ENCODE results near the gene PEF1.

PEF1 gene

DNA sequence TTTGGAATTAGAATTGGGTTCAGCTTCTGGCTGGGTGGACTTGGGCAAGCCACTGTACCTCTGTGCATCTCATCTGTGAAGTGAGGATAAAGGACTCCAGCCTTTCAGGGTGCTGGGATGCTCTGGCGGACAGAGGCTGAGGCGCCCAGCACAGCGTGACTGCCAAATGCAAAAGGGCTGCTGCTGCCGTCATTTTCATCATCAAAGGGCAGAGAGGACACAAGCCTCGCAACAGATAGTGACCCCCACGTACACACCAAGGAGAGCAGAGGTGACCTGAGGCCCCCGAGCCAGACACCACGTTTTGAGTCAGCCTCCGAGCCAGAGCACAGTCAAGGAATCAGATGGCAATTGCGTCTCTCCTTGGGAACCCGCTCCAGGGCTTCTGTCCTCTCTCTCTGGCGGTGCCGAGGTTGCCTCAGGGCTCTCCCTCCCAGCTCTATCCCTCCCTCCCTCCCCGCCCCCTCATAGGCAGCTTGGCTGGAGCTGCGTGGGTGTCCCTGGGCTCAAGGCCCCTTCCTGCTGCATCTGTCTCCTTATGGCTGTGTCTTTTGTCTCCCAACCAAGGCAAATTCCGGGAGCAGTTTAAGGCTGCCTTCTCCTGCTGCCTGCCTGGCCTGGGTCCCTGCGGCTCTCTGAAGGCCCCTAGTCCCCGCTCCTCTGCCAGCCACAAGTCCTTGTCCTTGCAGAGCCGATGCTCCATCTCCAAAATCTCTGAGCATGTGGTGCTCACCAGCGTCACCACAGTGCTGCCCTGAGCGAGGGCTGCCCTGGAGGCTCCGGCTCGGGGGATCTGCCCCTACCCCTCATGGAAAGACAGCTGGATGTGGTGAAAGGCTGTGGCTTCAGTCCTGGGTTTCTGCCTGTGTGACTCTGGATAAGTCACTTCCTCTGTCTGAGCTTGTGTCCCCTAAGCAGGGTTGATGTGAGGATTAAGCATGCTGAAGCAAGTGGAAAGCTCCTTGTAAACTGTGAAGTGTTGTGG lies 18.2 kb downstream of the PEF1 start:
- no peak for DNase-seq

DNA sequence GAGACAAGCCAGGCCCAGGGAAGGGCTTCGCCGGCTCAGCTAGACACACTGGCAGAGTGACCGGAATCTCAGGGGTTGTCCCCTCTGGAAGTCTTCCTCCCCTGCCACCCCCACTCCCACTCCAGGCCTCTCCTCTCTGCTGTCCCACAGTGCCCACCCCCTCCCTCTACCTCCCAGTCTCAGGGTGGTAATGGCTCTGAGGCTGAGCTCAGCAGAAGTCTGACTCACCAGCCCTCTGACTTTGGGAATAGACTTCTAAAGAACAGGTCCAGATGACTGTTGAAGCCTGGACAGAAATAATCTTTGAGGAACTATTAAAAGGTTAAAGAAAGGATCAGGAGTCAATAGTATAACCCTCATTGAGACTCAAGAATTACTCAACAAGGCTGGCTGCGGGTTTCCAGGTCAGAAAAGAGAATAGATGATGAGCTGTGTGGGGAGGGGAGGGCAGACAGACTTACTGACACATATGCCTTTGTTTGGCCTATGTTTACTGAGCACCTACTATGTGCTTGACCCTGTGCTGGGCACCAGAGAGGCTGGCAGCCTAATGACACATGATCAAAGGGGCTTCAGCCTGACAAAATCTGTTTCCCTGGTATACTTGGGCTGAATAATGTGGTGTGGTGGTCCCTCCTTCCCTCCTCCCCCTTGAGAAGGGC lies 19.0 kb downstream of the PEF1 start:
- no peak for DNase-seq

- DNase-seq, result no peak
These were observed 19.8 kb downstream of the PEF1 start for GRCh38 chr1:31624731-31625514.

GRCh38 chr1:31624309-31624708 lies 20.4 kb downstream of the PEF1 start:
- DNase-seq, result no peak

DNA sequence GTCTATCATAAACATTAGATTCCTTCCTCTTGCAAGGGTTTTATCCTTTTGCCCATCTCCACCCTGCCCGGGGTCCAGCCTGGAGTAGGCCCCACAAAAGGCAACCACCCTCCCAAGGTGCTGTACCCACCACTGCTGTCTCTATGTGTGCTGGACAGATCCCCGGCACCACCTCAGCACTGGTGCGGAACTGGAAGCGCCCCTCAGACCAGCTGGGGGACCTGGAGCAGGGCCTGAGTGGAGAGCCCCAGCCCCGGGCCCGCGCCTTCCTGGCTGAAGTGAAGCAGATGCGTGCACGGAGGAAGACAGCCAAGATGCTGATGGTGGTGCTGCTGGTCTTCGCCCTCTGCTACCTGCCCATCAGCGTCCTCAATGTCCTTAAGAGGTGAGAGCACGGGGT lies 21.3 kb downstream of the PEF1 start:
- no peak for DNase-seq

DNA sequence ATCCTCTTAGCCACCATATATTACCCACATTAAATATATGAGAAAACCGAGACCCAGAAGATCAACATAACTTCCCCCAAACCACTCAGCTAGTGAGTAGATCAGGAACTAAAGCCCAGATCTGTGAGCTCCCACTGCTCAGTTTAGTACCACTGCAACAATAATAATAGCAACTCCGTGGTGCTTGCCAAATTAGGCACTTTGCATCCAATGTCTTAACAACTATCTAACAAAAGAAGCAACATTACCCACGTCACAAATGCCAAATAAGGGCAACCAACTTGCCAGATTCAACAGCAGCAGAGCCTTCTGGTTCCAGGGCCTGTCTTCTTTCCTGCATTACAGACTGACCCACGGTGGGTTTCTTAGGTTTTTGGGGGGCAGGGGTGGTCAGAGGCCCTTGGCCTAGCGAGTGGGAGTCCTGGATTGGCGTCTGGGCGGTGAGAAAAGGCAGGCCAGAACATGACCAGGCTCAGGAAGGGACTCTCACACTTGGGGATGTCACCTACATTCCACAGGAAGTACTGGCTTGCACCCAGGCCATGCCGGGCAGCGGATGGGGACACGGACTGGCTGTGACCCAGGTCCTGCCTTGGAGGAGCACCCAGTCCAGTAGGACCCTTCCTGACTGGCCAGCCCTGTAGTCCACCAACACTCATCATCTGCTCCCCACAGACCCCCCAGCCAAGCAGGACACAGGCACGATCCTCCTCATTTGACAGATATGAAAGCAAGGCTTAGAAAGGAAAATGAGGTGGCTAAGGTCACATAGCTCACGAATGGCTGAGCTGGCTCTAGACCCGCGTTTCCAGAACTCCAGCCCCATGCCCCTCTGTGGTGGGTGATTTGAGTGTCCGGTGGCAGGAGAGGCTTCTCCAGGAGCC lies 22.6 kb downstream of the PEF1 start:
- DNase-seq, result no peak

DNA sequence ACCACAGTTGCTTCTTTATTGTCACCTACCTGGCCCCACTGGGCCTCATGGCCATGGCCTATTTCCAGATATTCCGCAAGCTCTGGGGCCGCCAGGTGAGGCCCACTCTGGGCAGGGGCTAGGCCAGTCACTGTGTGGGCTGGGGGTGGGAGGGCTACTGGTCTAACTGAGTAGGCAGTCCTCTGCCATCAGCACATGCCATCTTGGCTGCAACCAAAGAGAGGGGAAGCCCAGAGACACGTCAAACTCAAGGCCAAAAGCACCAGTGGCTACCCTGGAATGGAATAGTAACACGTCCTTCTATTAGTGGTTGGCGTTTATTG lies 23.2 kb downstream of the PEF1 start:
- DNase-seq, result no peak

GRCh38 chr1:31620631-31621497 lies 23.8 kb downstream of the PEF1 start:
- DNase-seq, result no peak

GRCh38 chr1:31618916-31619846 lies 25.5 kb downstream of the PEF1 start:
- DNase-seq, result no peak

DNA sequence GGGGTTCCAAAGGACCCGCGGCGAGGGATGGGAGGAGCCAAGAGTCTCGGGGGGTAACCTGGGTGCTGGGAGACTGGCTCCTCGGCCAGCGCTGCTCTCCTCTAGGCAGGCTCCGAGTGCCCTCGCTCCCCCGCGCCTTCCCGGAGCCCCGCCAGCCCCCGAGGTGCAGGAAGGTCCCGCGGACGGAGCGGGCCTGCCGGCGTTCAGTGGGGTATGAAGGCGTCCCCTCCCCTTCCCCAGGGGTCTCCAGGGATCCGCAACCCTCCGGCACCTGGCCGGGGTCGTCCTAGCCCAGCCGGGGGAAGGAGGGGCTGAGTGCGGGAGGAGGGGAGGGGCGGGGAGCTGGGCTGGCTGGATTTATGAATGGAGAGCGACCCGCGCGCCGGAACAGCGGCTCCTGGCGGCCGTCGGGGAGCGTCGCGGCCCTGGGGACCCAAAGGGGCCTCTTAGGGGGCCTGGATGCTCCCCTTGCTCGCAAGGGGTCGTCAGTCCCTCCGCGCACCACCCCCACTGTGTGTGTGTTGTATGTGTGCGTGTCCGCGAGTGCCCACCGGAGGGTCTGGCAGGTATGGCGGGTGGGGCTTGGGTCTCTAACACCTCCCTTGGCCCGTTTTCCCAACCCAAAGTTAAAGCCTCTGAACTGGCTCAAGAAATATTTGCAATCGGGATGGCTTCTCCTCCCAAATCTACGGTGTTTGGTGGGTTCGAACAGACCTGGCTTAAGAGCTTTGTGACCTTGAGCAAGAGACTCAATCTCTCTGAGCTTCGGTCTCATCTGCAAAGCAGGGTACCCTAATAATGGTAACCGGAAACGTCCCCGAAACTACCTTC lies 26.5 kb downstream of the PEF1 start:
- peak; percentile 64 for DNase-seq

DNA sequence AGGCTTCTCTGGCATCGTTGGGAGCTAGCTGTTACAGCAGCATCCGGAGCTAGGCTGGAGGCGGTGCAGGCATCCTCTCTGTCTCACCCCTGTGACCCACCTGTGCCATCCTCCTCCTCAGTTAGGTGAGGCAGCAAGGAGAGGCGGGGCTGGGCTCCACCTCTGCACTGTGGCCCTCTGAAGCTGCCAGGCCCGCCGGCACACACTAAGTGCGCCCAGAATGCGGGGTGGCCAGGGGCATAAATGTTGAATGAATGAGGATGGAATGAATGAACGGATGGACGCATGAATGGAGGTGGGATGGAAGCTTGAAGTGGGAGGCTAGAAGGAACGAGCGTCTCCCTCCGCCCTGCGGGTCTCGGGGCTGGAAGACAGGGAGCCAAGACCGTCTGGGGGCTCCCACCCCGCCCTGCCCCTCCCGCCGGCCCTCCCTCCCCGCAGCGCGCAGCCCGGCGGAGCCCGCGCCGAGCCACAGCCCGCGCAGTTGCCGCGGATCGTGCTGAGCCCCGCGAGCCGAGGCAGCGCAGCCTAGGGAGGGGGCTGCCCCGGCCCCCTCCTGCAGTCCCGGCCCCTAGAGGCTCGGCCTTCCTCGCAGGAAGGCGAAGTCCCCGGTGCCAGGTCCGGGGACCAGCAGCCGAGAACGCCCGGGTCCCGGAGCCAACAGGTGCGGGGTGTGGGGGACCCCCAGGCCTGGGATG lies 27.3 kb downstream of the PEF1 start, which contains the start of gene HCRTR1:
TSS of gene HCRTR1 (plus strand) at position 472 of the 698 bp plus-strand sequence. CDS start 1,504 bp downstream, outside the sequence.
- DNase-seq, result no peak

DNA sequence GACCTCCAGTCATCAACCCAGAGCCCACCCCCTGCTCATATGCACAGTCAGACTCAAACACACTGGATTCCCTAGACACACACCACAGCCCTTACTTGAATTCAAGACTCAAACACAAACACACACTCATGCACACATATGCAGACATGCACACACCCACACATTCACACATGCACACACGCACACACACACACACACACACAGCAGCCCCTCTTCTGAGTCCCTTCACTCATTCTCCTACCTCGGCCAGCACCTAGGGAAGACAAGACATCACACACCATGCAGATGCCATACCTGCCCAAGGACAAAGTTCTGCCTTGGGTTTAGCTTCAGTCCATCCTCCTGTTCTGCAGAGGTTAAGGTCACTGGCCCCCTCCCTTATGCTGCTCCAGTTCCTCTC lies 28.7 kb downstream of the PEF1 start:
- DNase-seq, result no peak

GRCh38 chr1:31615414-31615813 lies 29.3 kb downstream of the PEF1 start:
- DNase-seq, result no peak

GRCh38 chr1:31614414-31615005 lies 30.2 kb downstream of the PEF1 start:
- DNase-seq, result no peak

DNA sequence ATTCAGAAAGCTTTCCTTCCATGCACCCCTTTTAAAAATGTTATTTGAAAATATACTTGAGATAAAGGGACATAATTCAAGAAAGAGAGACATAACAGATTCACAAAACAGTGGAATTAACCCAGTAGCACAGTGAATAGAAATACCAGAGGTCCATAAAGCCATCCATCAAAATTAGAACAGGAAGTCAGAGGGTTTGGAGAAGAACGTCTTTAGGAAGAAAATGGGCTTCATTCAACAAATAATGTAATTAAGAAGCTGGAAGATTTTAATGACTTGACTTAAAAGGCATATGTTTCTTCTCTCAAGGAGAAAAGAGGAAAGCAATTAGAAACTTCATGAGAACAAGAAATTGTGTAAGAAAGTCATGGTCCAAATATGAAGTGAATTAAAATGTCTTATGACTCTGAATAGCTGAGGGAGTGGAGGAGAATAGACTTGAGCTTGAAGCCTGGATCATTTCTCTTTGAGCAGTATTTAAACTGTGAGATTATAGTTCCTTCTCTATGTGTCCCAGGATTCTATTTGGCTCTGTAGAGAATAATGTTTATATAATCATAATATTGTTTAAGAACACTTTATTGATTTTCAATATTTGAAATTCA lies 35.1 kb downstream of the PEF1 start:
- DNase-seq, result no peak

- DNase-seq, result no peak
These were observed 37.3 kb downstream of the PEF1 start for GRCh38 chr1:31607360-31607759.

GRCh38 chr1:31605908-31606427 lies 38.7 kb downstream of the PEF1 start:
- peak; percentile 62 for DNase-seq
